ENCODE results near the gene ATXN2. TPM values are rescaled to one million over a fixed set of nuclear protein-coding genes. Genes with fewer than 3 reads are reported as not detected.
"Not testable (repeated sequence)": the region's sequence is repeated elsewhere in the genome, so short reads cannot be mapped to it uniquely, and the experiment has no call there.

The ATXN2 gene
- total RNA-seq, 4 donors from 2014 or later: 20.3 to 42.9 (median 25.9) TPM

GRCh38 chr12:111505601-111506036, 93.5 kb downstream of the ATXN2 start:
- WGBS, 2 donors: 77 to 78% methylated on average over 1 of the region's 1 CpG
- DNase-seq (ENCODE audit: low spot score in 2 of 2): no peak
- no peak overlapping the region for H3K4me3 ChIP-seq (ENCODE audit: low read depth, poor library complexity, severe bottlenecking)
- TF ChIP-seq, protein P1, sequence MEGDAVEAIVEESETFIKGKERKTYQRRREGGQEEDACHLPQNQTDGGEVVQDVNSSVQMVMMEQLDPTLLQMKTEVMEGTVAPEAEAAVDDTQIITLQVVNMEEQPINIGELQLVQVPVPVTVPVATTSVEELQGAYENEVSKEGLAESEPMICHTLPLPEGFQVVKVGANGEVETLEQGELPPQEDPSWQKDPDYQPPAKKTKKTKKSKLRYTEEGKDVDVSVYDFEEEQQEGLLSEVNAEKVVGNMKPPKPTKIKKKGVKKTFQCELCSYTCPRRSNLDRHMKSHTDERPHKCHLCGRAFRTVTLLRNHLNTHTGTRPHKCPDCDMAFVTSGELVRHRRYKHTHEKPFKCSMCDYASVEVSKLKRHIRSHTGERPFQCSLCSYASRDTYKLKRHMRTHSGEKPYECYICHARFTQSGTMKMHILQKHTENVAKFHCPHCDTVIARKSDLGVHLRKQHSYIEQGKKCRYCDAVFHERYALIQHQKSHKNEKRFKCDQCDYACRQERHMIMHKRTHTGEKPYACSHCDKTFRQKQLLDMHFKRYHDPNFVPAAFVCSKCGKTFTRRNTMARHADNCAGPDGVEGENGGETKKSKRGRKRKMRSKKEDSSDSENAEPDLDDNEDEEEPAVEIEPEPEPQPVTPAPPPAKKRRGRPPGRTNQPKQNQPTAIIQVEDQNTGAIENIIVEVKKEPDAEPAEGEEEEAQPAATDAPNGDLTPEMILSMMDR (IDR thresholded peaks at IDR 0.05): no peak
- TF ChIP-seq POLR2A (IDR thresholded peaks at IDR 0.05): no peak
- intact Hi-C loops (cut with DNase I; ENCODE audit: low total_unique reads): no loop called here

- no peak for TF ChIP-seq POLR2A (IDR thresholded peaks at IDR 0.05)
- TF ChIP-seq, protein P1 (IDR thresholded peaks at IDR 0.05): no peak
- no peak overlapping the region for H3K4me3 ChIP-seq (ENCODE audit: low read depth, poor library complexity, severe bottlenecking)
- DNase-seq (ENCODE audit: low spot score in 2 of 2): no peak
- 98 to 100% methylated on average over 1 of the region's 1 CpG for WGBS, 2 donors
- intact Hi-C loops (cut with DNase I; ENCODE audit: low total_unique reads): no loop called here
These were observed 96.0 kb downstream of the ATXN2 start for GRCh38 chr12:111503116-111503515.

DNA sequence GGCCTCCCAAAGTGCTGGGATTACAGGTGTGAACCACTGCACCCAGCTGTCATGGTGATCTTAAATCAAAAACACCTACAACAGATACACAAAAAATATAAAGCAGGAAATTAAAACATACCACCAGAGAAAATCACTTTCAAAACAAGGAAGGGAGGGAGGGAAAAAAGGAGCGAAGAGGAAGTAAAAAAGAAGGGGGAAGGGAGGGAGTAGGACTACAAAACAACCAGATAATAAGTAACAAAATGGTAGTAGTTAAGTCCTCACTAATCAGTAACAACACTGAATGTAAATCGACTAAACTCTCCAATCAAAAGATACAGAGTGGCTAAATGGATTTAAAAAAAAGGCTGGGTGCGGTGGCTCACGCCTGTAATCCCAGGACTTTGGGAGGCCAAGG, 104.4 kb downstream of the ATXN2 start:
- no peak for DNase-seq (ENCODE audit: low spot score in 2 of 2)
- no peak overlapping the region for H3K4me3 ChIP-seq (ENCODE audit: low read depth, poor library complexity, severe bottlenecking)
- TF ChIP-seq POLR2A (IDR thresholded peaks at IDR 0.05): no peak
- WGBS, 2 donors: 95 to 97% methylated on average over 4 of the region's 4 CpGs
- intact Hi-C loops (cut with DNase I; ENCODE audit: low total_unique reads): no loop called here

DNA sequence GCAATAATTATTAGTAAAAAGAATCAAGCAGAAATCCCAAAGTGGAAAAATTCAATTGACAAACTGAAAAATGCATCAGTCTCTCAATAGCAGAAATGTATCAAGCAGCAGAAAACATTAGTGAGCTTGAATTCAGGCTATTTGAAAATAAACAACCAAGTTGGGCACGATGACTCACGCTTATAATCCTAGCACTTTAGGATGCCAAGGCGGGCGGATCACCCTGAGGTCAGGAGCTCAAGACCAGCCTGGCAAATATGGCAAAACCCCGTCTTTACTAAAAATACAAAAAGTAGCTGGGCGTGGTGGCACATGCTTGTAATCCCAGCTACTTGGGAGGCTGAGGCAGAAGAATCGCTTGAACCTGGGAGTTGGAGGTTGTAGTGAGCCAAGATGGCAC, 106.1 kb downstream of the ATXN2 start:
- WGBS, 2 donors: 72 to 73% methylated on average over 7 of the region's 7 CpGs
- DNase-seq (ENCODE audit: low spot score in 2 of 2); H3K4me3 ChIP-seq (ENCODE audit: low read depth, poor library complexity, severe bottlenecking); intact Hi-C loops (cut with DNase I; ENCODE audit: low total_unique reads): not testable (repeated sequence)

DNA sequence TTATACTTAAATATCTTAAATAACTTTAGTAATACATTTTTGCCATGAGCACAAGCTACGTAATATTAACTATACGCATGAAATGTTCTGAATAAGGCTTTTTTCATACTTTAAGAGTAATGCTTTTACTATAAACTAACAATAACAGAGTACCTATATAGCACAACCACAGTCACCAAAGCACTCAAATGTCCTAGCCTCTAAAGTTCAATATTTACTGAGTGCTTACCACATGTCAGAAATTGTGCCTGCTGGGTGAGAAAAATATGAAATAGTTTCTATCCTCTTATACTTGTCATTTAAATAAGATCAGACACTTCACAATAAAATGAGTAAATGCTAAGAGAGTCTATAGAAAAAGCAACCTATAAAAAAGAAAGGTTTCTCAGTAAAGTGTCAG, 110.3 kb downstream of the ATXN2 start:
- no peak for DNase-seq (ENCODE audit: low spot score in 2 of 2)
- H3K4me3 ChIP-seq (ENCODE audit: low read depth, poor library complexity, severe bottlenecking): no peak overlapping the region
- 93 to 96% methylated on average over 2 of the region's 2 CpGs for WGBS, 2 donors
- TF ChIP-seq POLR2A (IDR thresholded peaks at IDR 0.05): no peak
- TF ChIP-seq, protein P1 (IDR thresholded peaks at IDR 0.05): no peak
- intact Hi-C loops (cut with DNase I; ENCODE audit: low total_unique reads): no loop called here

- no peak overlapping the region for H3K4me3 ChIP-seq (ENCODE audit: low read depth, poor library complexity, severe bottlenecking)
- WGBS, 2 donors: 72 to 77% methylated on average over 4 of the region's 4 CpGs
- no peak for DNase-seq (ENCODE audit: low spot score in 2 of 2)
- TF ChIP-seq POLR2A (IDR thresholded peaks at IDR 0.05): no peak
- TF ChIP-seq, protein P1 (IDR thresholded peaks at IDR 0.05): no peak
- intact Hi-C loops (cut with DNase I; ENCODE audit: low total_unique reads): no loop called here
These were observed 110.8 kb downstream of the ATXN2 start for GRCh38 chr12:111488271-111488670.

- TF ChIP-seq, protein P1 (IDR thresholded peaks at IDR 0.05): no peak
- TF ChIP-seq POLR2A (IDR thresholded peaks at IDR 0.05): no peak
- intact Hi-C loops (cut with DNase I; ENCODE audit: low total_unique reads): no loop called here
- WGBS, 2 donors: 97 to 98% methylated on average over 2 of the region's 2 CpGs
- no peak for DNase-seq (ENCODE audit: low spot score in 2 of 2)
- no peak overlapping the region for H3K4me3 ChIP-seq (ENCODE audit: low read depth, poor library complexity, severe bottlenecking)
These were observed 116.7 kb downstream of the ATXN2 start for GRCh38 chr12:111482462-111482861.
